GM12801 (cell line): ENCODE results near the gene ZNF283.

ENCODE experiments used
- CTCF ChIP-seq: IDR thresholded peaks from one replicate; pipeline ENCODE4 v1.5.1; 2011; ENCODE audit warnings: control low read depth; ENCODE audit not compliant: insufficient read length; ENCODE audit errors: extremely low read depth

ZNF283 gene

GRCh38 chr19:43804432-43804831 is 22.7 kb upstream of the ZNF283 start:
- no peak for TF ChIP-seq CTCF

- no peak for TF ChIP-seq CTCF
Observed at GRCh38 chr19:43806848-43807247, 20.3 kb upstream of the ZNF283 start.

- no peak for TF ChIP-seq CTCF
Observed at GRCh38 chr19:43807651-43808050, 19.5 kb upstream of the ZNF283 start.

GRCh38 chr19:43809762-43810696 is 17.1 kb upstream of the ZNF283 start:
- TF ChIP-seq CTCF = no peak

- TF ChIP-seq CTCF = no peak
Observed at GRCh38 chr19:43811837-43812236, 15.3 kb upstream of the ZNF283 start.

GRCh38 chr19:43812259-43812658 is 14.9 kb upstream of the ZNF283 start:
- TF ChIP-seq CTCF = no peak

- TF ChIP-seq CTCF = no peak
Observed at GRCh38 chr19:43812688-43813087, 14.4 kb upstream of the ZNF283 start.
